SK-N-SH treated with all-trans-retinoic acid at 6 μM for 48 hours (cell line): ENCODE measurements around the gene SLC28A1.

ENCODE experiments used
- ATAC-seq: fragments of 200-7000 bp; cut with Tn5 transposase; 3 replicates; pipeline ENCODE4 v1.9.1; 2020; ENCODE audit warnings: mild to moderate bottlenecking, moderate library complexity
- ARNTL ChIP-seq: fragments of 450-650 bp; formaldehyde crosslinking; IDR thresholded peaks from 2 replicates; pipeline ENCODE4 v1.5.0; 2020; ENCODE audit warnings: low read depth, mild to moderate bottlenecking, moderate library complexity, borderline replicate concordance
- BACH2 ChIP-seq: fragments of 250-450 bp; sonication (Bioruptor Pico); IDR thresholded peaks from 2 replicates; pipeline ENCODE4 v1.9.0; 2021; ENCODE audit warnings: mild to moderate bottlenecking, borderline replicate concordance
- CSDC2 ChIP-seq: fragments of 250-450 bp; sonication (Bioruptor Pico); IDR thresholded peaks from 2 replicates; pipeline ENCODE4 v1.5.0; 2020; ENCODE audit warnings: mild to moderate bottlenecking, moderate library complexity
- ESRRG ChIP-seq: fragments of 250-450 bp; sonication (Bioruptor Pico); IDR thresholded peaks from 2 replicates; pipeline ENCODE4 v1.6.1; 2021; ENCODE audit warnings: mild to moderate bottlenecking
- ISL1 ChIP-seq: fragments of 250-450 bp; sonication (Bioruptor Pico); IDR thresholded peaks from 2 replicates; pipeline ENCODE4 v2.1.2; 2022; ENCODE audit warnings: mild to moderate bottlenecking, moderate library complexity
- OSR1 ChIP-seq: fragments of 250-450 bp; sonication (Bioruptor Pico); IDR thresholded peaks from 2 replicates; pipeline ENCODE4 v1.8.0; 2022; ENCODE audit warnings: moderate library complexity, mild to moderate bottlenecking, inconsistent platforms
- PPARA ChIP-seq: fragments of 250-450 bp; sonication (Bioruptor Pico); IDR thresholded peaks from 2 replicates; pipeline ENCODE4 v1.5.0; 2020; ENCODE audit warnings: mild to moderate bottlenecking, borderline replicate concordance
- RARB ChIP-seq: fragments of 250-450 bp; sonication (Bioruptor Pico); IDR thresholded peaks from 2 replicates; pipeline ENCODE4 v1.8.0; 2021; ENCODE audit warnings: mild to moderate bottlenecking, moderate library complexity
- SNAI2 ChIP-seq: fragments of 250-450 bp; sonication (Bioruptor Pico); IDR thresholded peaks from 2 replicates; pipeline ENCODE4 v1.5.0; 2020; ENCODE audit warnings: mild to moderate bottlenecking, moderate library complexity
- TCF4 ChIP-seq: fragments of 250-450 bp; sonication (Bioruptor Pico); IDR thresholded peaks from 2 replicates; pipeline ENCODE4 v1.8.0; 2021; ENCODE audit warnings: mild to moderate bottlenecking, moderate library complexity, borderline replicate concordance
- TOX ChIP-seq: fragments of 250-450 bp; sonication (Bioruptor Pico); IDR thresholded peaks from 2 replicates; pipeline ENCODE4 v1.8.0; 2021; ENCODE audit warnings: mild to moderate bottlenecking, moderate library complexity, borderline replicate concordance
- ZC3H10 ChIP-seq: fragments of 250-450 bp; sonication (Bioruptor Pico); IDR thresholded peaks from 2 replicates; pipeline ENCODE4 v1.5.1; 2021; ENCODE audit warnings: mild to moderate bottlenecking, moderate library complexity
- ZFP3 ChIP-seq: fragments of 250-450 bp; sonication (Bioruptor Pico); IDR thresholded peaks from 2 replicates; pipeline ENCODE4 v1.5.0; 2020; ENCODE audit warnings: mild to moderate bottlenecking, moderate library complexity
- ZFP30 ChIP-seq: fragments of 450-650 bp; formaldehyde crosslinking; IDR thresholded peaks from 2 replicates; pipeline ENCODE4 v1.5.0; 2022; ENCODE audit warnings: mild to moderate bottlenecking, moderate library complexity
- ZNF70 ChIP-seq: fragments of 450-650 bp; formaldehyde crosslinking; IDR thresholded peaks from 2 replicates; pipeline ENCODE4 v1.5.0; 2020; ENCODE audit warnings: mild to moderate bottlenecking, moderate library complexity
- ZNF8 ChIP-seq: fragments of 450-650 bp; formaldehyde crosslinking; IDR thresholded peaks from 2 replicates; pipeline ENCODE4 v1.5.0; 2020; ENCODE audit warnings: mild to moderate bottlenecking, moderate library complexity
- TF ChIP-seq, protein P1 (sequence below): fragments of 250-450 bp; sonication (Bioruptor Pico); IDR thresholded peaks from 2 replicates; pipeline ENCODE4 v1.5.0; 2020; ENCODE audit warnings: mild to moderate bottlenecking, moderate library complexity
- TF ChIP-seq, protein P2 (sequence below): fragments of 250-450 bp; sonication (Bioruptor Pico); IDR thresholded peaks from 2 replicates; pipeline ENCODE4 v1.8.0; 2020; ENCODE audit warnings: mild to moderate bottlenecking, moderate library complexity, borderline replicate concordance
- TF ChIP-seq, protein P3 (sequence below): fragments of 250-450 bp; sonication (Bioruptor Pico); IDR thresholded peaks from 2 replicates; pipeline ENCODE4 v1.8.0; 2021; ENCODE audit warnings: low read depth, mild to moderate bottlenecking, moderate library complexity, borderline replicate concordance
- TF ChIP-seq, protein P4 (sequence below): fragments of 250-450 bp; sonication (Bioruptor Pico); IDR thresholded peaks from 2 replicates; pipeline ENCODE4 v1.5.1; 2020; ENCODE audit warnings: low read depth, mild to moderate bottlenecking, moderate library complexity
- TF ChIP-seq, protein P5 (sequence below): fragments of 250-450 bp; sonication (Bioruptor Pico); IDR thresholded peaks from 2 replicates; pipeline ENCODE4 v1.5.1; 2021; ENCODE audit warnings: mild to moderate bottlenecking, moderate library complexity

The SLC28A1 gene

DNA sequence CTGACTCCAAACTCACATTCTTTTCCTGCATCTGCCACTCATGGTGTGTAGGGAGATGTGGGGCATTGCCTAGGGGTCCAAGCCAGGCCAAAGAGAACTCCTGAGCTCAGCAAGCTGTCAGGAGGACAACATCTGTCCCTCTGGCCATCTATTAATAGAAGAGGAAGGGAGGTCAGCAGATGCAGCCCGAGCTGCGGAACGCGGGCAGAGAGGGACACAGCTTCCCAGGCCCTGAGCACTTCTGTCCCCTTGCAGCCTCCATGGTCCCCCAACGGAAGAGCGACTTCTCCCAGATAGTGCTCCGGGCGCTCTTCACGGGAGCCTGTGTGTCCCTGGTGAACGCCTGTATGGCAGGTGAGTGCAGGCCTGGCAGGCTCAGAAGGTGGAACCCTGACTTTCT lies 59.8 kb downstream of the SLC28A1 start (continued):
- TF ChIP-seq, protein P1, sequence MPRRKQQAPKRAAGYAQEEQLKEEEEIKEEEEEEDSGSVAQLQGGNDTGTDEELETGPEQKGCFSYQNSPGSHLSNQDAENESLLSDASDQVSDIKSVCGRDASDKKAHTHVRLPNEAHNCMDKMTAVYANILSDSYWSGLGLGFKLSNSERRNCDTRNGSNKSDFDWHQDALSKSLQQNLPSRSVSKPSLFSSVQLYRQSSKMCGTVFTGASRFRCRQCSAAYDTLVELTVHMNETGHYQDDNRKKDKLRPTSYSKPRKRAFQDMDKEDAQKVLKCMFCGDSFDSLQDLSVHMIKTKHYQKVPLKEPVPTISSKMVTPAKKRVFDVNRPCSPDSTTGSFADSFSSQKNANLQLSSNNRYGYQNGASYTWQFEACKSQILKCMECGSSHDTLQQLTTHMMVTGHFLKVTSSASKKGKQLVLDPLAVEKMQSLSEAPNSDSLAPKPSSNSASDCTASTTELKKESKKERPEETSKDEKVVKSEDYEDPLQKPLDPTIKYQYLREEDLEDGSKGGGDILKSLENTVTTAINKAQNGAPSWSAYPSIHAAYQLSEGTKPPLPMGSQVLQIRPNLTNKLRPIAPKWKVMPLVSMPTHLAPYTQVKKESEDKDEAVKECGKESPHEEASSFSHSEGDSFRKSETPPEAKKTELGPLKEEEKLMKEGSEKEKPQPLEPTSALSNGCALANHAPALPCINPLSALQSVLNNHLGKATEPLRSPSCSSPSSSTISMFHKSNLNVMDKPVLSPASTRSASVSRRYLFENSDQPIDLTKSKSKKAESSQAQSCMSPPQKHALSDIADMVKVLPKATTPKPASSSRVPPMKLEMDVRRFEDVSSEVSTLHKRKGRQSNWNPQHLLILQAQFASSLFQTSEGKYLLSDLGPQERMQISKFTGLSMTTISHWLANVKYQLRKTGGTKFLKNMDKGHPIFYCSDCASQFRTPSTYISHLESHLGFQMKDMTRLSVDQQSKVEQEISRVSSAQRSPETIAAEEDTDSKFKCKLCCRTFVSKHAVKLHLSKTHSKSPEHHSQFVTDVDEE (CRISPR knock-in tag), result no peak
- TF ChIP-seq ZNF70 (CRISPR knock-in tag) (no peak), ZFP3 (CRISPR knock-in tag) (no peak), CSDC2 (no peak), SNAI2 (CRISPR knock-in tag) (no peak), BACH2 (no peak), ESRRG (no peak)
- TF ChIP-seq, protein P2, sequence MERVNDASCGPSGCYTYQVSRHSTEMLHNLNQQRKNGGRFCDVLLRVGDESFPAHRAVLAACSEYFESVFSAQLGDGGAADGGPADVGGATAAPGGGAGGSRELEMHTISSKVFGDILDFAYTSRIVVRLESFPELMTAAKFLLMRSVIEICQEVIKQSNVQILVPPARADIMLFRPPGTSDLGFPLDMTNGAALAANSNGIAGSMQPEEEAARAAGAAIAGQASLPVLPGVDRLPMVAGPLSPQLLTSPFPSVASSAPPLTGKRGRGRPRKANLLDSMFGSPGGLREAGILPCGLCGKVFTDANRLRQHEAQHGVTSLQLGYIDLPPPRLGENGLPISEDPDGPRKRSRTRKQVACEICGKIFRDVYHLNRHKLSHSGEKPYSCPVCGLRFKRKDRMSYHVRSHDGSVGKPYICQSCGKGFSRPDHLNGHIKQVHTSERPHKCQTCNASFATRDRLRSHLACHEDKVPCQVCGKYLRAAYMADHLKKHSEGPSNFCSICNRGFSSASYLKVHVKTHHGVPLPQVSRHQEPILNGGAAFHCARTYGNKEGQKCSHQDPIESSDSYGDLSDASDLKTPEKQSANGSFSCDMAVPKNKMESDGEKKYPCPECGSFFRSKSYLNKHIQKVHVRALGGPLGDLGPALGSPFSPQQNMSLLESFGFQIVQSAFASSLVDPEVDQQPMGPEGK (CRISPR knock-in tag), result no peak
- TF ChIP-seq, protein P3, sequence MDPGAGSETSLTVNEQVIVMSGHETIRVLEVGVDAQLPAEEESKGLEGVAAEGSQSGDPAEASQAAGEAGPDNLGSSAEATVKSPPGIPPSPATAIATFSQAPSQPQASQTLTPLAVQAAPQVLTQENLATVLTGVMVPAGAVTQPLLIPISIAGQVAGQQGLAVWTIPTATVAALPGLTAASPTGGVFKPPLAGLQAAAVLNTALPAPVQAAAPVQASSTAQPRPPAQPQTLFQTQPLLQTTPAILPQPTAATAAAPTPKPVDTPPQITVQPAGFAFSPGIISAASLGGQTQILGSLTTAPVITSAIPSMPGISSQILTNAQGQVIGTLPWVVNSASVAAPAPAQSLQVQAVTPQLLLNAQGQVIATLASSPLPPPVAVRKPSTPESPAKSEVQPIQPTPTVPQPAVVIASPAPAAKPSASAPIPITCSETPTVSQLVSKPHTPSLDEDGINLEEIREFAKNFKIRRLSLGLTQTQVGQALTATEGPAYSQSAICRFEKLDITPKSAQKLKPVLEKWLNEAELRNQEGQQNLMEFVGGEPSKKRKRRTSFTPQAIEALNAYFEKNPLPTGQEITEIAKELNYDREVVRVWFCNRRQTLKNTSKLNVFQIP (CRISPR knock-in tag), result no peak

DNA sequence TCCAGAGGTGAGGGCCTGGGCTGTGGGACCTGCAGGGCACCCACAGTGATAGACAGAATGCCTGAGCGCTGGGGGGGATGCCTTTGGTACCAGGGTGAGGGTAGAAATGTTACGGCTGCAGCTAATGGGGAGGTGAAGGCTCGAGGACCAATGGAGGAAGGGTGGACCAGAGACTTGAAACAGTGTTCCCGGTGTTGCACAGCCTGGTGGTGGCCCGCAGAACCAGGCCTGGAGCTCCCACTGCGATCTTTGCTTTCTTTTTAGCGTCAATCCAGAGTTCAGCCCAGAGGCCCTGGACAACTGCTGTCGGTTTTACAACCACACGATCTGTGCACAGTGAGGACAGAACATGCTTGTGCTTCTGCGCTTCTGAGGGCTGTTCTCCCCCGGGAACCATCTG lies 60.4 kb downstream of the SLC28A1 start:
- TF ChIP-seq ESRRG (no peak), ZC3H10 (CRISPR knock-in tag) (no peak), ARNTL (CRISPR knock-in tag) (no peak), TOX (no peak), OSR1 (CRISPR knock-in tag) (no peak), ISL1 (no peak), BACH2 (no peak), ZFP30 (CRISPR knock-in tag) (no peak), ZNF70 (CRISPR knock-in tag) (no peak), SNAI2 (CRISPR knock-in tag) (no peak), CSDC2 (no peak), PPARA (CRISPR knock-in tag) (no peak), ZFP3 (CRISPR knock-in tag) (no peak), ZNF8 (CRISPR knock-in tag) (no peak), TCF4 (no peak), RARB (CRISPR knock-in tag) (no peak)
- TF ChIP-seq, protein P2 (CRISPR knock-in tag), result no peak
- TF ChIP-seq, protein P4, sequence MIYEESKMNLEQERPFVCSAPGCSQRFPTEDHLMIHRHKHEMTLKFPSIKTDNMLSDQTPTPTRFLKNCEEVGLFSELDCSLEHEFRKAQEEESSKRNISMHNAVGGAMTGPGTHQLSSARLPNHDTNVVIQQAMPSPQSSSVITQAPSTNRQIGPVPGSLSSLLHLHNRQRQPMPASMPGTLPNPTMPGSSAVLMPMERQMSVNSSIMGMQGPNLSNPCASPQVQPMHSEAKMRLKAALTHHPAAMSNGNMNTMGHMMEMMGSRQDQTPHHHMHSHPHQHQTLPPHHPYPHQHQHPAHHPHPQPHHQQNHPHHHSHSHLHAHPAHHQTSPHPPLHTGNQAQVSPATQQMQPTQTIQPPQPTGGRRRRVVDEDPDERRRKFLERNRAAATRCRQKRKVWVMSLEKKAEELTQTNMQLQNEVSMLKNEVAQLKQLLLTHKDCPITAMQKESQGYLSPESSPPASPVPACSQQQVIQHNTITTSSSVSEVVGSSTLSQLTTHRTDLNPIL, result no peak
- TF ChIP-seq, protein P5, sequence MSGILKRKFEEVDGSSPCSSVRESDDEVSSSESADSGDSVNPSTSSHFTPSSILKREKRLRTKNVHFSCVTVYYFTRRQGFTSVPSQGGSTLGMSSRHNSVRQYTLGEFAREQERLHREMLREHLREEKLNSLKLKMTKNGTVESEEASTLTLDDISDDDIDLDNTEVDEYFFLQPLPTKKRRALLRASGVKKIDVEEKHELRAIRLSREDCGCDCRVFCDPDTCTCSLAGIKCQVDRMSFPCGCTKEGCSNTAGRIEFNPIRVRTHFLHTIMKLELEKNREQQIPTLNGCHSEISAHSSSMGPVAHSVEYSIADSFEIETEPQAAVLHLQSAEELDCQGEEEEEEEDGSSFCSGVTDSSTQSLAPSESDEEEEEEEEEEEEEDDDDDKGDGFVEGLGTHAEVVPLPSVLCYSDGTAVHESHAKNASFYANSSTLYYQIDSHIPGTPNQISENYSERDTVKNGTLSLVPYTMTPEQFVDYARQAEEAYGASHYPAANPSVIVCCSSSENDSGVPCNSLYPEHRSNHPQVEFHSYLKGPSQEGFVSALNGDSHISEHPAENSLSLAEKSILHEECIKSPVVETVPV (CRISPR knock-in tag), result no peak
- ATAC-seq, result no peak
